ENCODE measurements around the gene ACSF2. TPM values are rescaled to one million over a fixed set of nuclear protein-coding genes. Genes with fewer than 3 reads are reported as not detected.

The ACSF2 gene
- total and polyA plus RNA-seq, 2 donors (not counting 3 experiments of a cell fraction or from before 2014, with no cell fraction given): 33.2 to 37.2 TPM

GRCh38 chr17:50518384-50519023 is 92.5 kb downstream of the ACSF2 start:
- Histone ChIP-seq H3K9ac (replicated peaks; ENCODE audit: extremely low read depth, insufficient read depth, low read length) (no peak overlapping the region), H3K9me1 (replicated peaks; ENCODE audit: control insufficient read depth, extremely low read depth, insufficient read depth, low read length) (no peaks in the 10 kb centered on the region), H3K4me2 (ENCODE audit: insufficient read depth, low read length) (no peak overlapping the region), H2AFZ (ENCODE audit: low read depth, low read length) (no peak overlapping the region), H3K9me3 (replicated peaks; ENCODE audit: control insufficient read depth, insufficient read depth, low read length) (no peaks in the 10 kb centered on the region), H3K36me3 (ENCODE audit: control insufficient read depth in 2 of 2, extremely low read depth in 1 of 2, insufficient read depth in 2 of 2, low read length in 2 of 2) (no peaks in the 10 kb centered on the region), H3K79me2 (ENCODE audit: control insufficient read depth, insufficient read depth, low read length) (no peaks in the 10 kb centered on the region), H3K4me3 (replicated peaks in 1 of 3; ENCODE audit: insufficient read depth in 1 of 3, low read depth in 1 of 3, low read length in 3 of 3) (no peak overlapping the region), H3K27me3 (ENCODE audit: control insufficient read depth in 2 of 2, insufficient read depth in 2 of 2, low read length in 2 of 2) (no peaks in the 10 kb centered on the region), H3K27ac (ENCODE audit: insufficient read depth, low read depth, low read length) (no peak overlapping the region), H4K20me1 (replicated peaks; ENCODE audit: control insufficient read depth, extremely low read depth, insufficient read depth, low read length) (no peaks in the 10 kb centered on the region), H3K4me1 (ENCODE audit: control insufficient read depth, extremely low read depth, insufficient read depth, low read length) (peaks cover 9% of the 10 kb centered on the region)
- dilution Hi-C loops (cut with MboI; ENCODE audit: extremely low pct_ligation_motif_present, low sequenced_read_pairs) (no loop called here), intact Hi-C loops (cut with micrococcal nuclease) (no loop called here)
- no peak for DNase-seq (ENCODE audit: low read depth, low spot score)
- ChIA-PET POLR2A (no interaction called here), CTCF (interaction anchor here (0.9 kb wide), 1 partner anchor 12 kb away, joined by 3 read pairs; no protein-coding TSS in a partner anchor)
- no peak for FAIRE-seq
- no peak for TF ChIP-seq POLR2A (IDR thresholded peaks at IDR 0.05; ENCODE audit: low read depth, low read length)
- TF ChIP-seq, protein P1, sequence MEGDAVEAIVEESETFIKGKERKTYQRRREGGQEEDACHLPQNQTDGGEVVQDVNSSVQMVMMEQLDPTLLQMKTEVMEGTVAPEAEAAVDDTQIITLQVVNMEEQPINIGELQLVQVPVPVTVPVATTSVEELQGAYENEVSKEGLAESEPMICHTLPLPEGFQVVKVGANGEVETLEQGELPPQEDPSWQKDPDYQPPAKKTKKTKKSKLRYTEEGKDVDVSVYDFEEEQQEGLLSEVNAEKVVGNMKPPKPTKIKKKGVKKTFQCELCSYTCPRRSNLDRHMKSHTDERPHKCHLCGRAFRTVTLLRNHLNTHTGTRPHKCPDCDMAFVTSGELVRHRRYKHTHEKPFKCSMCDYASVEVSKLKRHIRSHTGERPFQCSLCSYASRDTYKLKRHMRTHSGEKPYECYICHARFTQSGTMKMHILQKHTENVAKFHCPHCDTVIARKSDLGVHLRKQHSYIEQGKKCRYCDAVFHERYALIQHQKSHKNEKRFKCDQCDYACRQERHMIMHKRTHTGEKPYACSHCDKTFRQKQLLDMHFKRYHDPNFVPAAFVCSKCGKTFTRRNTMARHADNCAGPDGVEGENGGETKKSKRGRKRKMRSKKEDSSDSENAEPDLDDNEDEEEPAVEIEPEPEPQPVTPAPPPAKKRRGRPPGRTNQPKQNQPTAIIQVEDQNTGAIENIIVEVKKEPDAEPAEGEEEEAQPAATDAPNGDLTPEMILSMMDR (IDR thresholded peaks at IDR 0.05; ENCODE audit: extremely low read depth in 1 of 2, insufficient read depth in 1 of 2, low read depth in 1 of 2, low read length in 2 of 2): no peak
- no peak for TF ChIP-seq MAX (IDR thresholded peaks at IDR 0.05; ENCODE audit: insufficient read depth, insufficient read length)
- no peak for TF ChIP-seq FOS (IDR thresholded peaks at IDR 0.05; ENCODE audit: borderline replicate concordance, insufficient read depth, low read length)
- no peak for TF ChIP-seq JUN (IDR thresholded peaks at IDR 0.05; ENCODE audit: borderline replicate concordance, insufficient read depth, insufficient read length, low read depth)
- TF ChIP-seq MYC (IDR thresholded peaks at IDR 0.05; ENCODE audit: low read depth, low read length): no peak
- no peak for TF ChIP-seq EZH2 (IDR thresholded peaks at IDR 0.05; ENCODE audit: borderline replicate concordance, low read depth, low read length, severe bottlenecking)
- no peak for TF ChIP-seq POLR2AphosphoS5 (IDR thresholded peaks at IDR 0.05; ENCODE audit: insufficient read depth, low read depth, low read length)
- TF ChIP-seq GATA2 (IDR thresholded peaks at IDR 0.05; ENCODE audit: insufficient read depth, insufficient read length, low read depth, low read length): no peak
- BruUV-seq (replicated peaks): no TSS peak

Data from endothelial cell of umbilical vein (primary cell).